IMR-90 (cell line): ENCODE results near the gene THSD7B. TPM values are rescaled to one million over a fixed set of nuclear protein-coding genes. Genes with fewer than 3 reads are reported as not detected.

ENCODE experiments used
- ATAC-seq: fragments of 200-7000 bp; cut with Tn5 transposase; 2 replicates; pipeline ENCODE4 v1.9.1; 2020; ENCODE audit warnings: low read depth, mild to moderate bottlenecking, moderate library complexity
- BruUV-seq: library from RNA; stranded (reverse); fragments of 400-500 nt; replicated peaks from 2 replicates; lab custom pipeline; 2021; lab: Mats Ljungman, UMichigan
- CTCF ChIA-PET: fragments of 300-600 bp; formaldehyde crosslinking; extraction: SDS; loops from one replicate; lab custom pipeline; 2021; ENCODE audit warnings: antibody characterized with exemption; lab: Yijun Ruan, JAX
- POLR2A ChIA-PET: fragments of 300-600 bp; sonication (Branson Sonifier 250); formaldehyde crosslinking; loops from one replicate; lab custom pipeline; 2022; ENCODE audit warnings: antibody characterized with exemption; ENCODE audit not compliant: unreplicated experiment; lab: Charles Lee
- DNase-seq: peaks from one replicate; pipeline ENCODE4 v3.0.0; 2013
- H2AFZ ChIP-seq: replicated peaks from 2 replicates; pipeline ENCODE3; 2013; ENCODE audit warnings: low read length, mild to moderate bottlenecking; ENCODE audit not compliant: poor library complexity
- H2AK5ac ChIP-seq: 2 replicates; pipeline ENCODE4 v1.6.1; 2013; ENCODE audit warnings: low read depth, low read length, inconsistent platforms
- H2AK9ac ChIP-seq: replicated peaks from 2 replicates; pipeline ENCODE3; 2013; ENCODE audit warnings: mild to moderate bottlenecking, low read depth, low read length, moderate library complexity; ENCODE audit not compliant: poor library complexity
- H2BK120ac ChIP-seq: 2 replicates; pipeline ENCODE4 v1.6.1; 2013; ENCODE audit warnings: low read depth, low read length, inconsistent platforms
- H2BK15ac ChIP-seq: 3 replicates; pipeline ENCODE4 v1.6.1; 2013; ENCODE audit warnings: low read depth, low read length, inconsistent platforms
- H2BK20ac ChIP-seq: 2 replicates; pipeline ENCODE4 v1.6.1; 2013; ENCODE audit warnings: low read depth, mild to moderate bottlenecking, inconsistent platforms, low read length, moderate library complexity
- H2BK5ac ChIP-seq: 2 replicates; pipeline ENCODE4 v1.6.1; 2013; ENCODE audit warnings: mild to moderate bottlenecking, low read depth, low read length, inconsistent platforms; ENCODE audit not compliant: poor library complexity, severe bottlenecking
- H3K14ac ChIP-seq: replicated peaks from 2 replicates; pipeline ENCODE4 v1.6.1; 2013; ENCODE audit warnings: low read depth, low read length, inconsistent platforms
- H3K18ac ChIP-seq: 2 replicates; pipeline ENCODE4 v1.6.1; 2013; ENCODE audit warnings: low read depth, low read length, control low read depth
- H3K23ac ChIP-seq: 2 replicates; pipeline ENCODE4 v1.6.1; 2013; ENCODE audit warnings: low read depth, low read length, inconsistent platforms
- H3K27ac ChIP-seq: 2 replicates; pipeline ENCODE4 v1.5.1; 2013; ENCODE audit warnings: mild to moderate bottlenecking, control low read depth, low read length; ENCODE audit not compliant: insufficient read depth
- H3K27me3 ChIP-seq: 2 replicates; pipeline ENCODE4 v1.6.1; 2013; ENCODE audit warnings: low read length; ENCODE audit not compliant: control insufficient read depth, insufficient read depth
- H3K36me3 ChIP-seq: 2 replicates; pipeline ENCODE4 v1.6.1; 2013; ENCODE audit warnings: low read length, mixed read lengths; ENCODE audit not compliant: control insufficient read depth, insufficient read depth
- H3K4ac ChIP-seq: 2 replicates; pipeline ENCODE4 v1.6.1; 2013; ENCODE audit warnings: low read depth, low read length, inconsistent platforms
- H3K4me1 ChIP-seq: 2 replicates; pipeline ENCODE4 v1.6.1; 2013; ENCODE audit warnings: low read length, mixed read lengths; ENCODE audit not compliant: control insufficient read depth, insufficient read depth
- H3K4me2 ChIP-seq: 2 replicates; pipeline ENCODE4 v1.6.1; 2013; ENCODE audit warnings: low read depth, mild to moderate bottlenecking, control low read depth, low read length, moderate library complexity
- H3K4me3 ChIP-seq: 2 replicates; pipeline ENCODE4 v1.5.1; 2013; ENCODE audit warnings: low read depth, mild to moderate bottlenecking, control low read depth, low read length, moderate library complexity; ENCODE audit not compliant: insufficient read depth
- H3K56ac ChIP-seq: 2 replicates; pipeline ENCODE4 v1.6.1; 2013; ENCODE audit warnings: low read length, inconsistent platforms; ENCODE audit not compliant: insufficient read depth; ENCODE audit errors: extremely low read depth
- H3K79me1 ChIP-seq, 2 experiments: 2 replicates each; pipeline ENCODE4 v1.6.1; 2013; ENCODE audit warnings: low read length in 2 of 2, inconsistent platforms in 1 of 2, low read depth in 1 of 2
- H3K9ac ChIP-seq: 2 replicates; pipeline ENCODE4 v1.6.1; 2013; ENCODE audit warnings: low read depth, low read length, control low read depth
- H3K9me1 ChIP-seq: 2 replicates; pipeline ENCODE4 v1.6.1; 2013; ENCODE audit warnings: low read length, inconsistent platforms; ENCODE audit not compliant: insufficient read depth
- H3K9me3 ChIP-seq: 2 replicates; pipeline ENCODE4 v1.6.1; 2013; ENCODE audit warnings: low read length; ENCODE audit not compliant: control insufficient read depth, insufficient read depth
- H4K20me1 ChIP-seq: 2 replicates; pipeline ENCODE4 v1.6.1; 2013; ENCODE audit warnings: low read length, inconsistent platforms; ENCODE audit not compliant: insufficient read depth
- H4K5ac ChIP-seq: 2 replicates; pipeline ENCODE4 v1.6.1; 2013; ENCODE audit warnings: mild to moderate bottlenecking, low read depth, low read length, control low read depth
- H4K8ac ChIP-seq, 2 experiments: 2 replicates each; pipeline ENCODE4 v1.6.1; 2013; ENCODE audit warnings: low read depth in 2 of 2, low read length in 2 of 2, control low read depth in 1 of 2, inconsistent platforms in 1 of 2
- H4K91ac ChIP-seq: 2 replicates; pipeline ENCODE4 v1.6.1; 2013; ENCODE audit warnings: low read depth, low read length, inconsistent platforms; ENCODE audit not compliant: insufficient read depth
- MAFK ChIP-seq: IDR thresholded peaks from 2 replicates; pipeline ENCODE4 v1.6.1; 2012; ENCODE audit warnings: low read depth, low read length, improper control_type of control experiment
- RCOR1 ChIP-seq: IDR thresholded peaks from 2 replicates; pipeline ENCODE4 v1.6.1; 2012; ENCODE audit warnings: mild to moderate bottlenecking, low read length, improper control_type of control experiment; ENCODE audit not compliant: insufficient replicate concordance
- SMC3 ChIP-seq: fragments of 150-350 bp; IDR thresholded peaks from 2 replicates; pipeline ENCODE4 v1.6.1; 2016; ENCODE audit warnings: low read depth, mild to moderate bottlenecking, antibody characterized with exemption, low read length, moderate library complexity
- WGBS, 2 experiments: methylation state at CpG; one replicate each; pipeline versions ENCODE4 v1.1.5 to v1.1.7; 2013; ENCODE audit warnings: missing lambda C conversion rate in 2 of 2; ENCODE audit not compliant: insufficient read length in 1 of 2; ENCODE audit errors: extremely low coverage in 2 of 2; 5-methylcytosine and 5-hydroxymethylcytosine counted together
- dilution Hi-C: fragments of 300-500 bp; cut with HindIII; formaldehyde crosslinking; loops from one replicate; pipeline ENCODE4 v1.14.3; 2018; ENCODE audit warnings: low sequenced_read_pairs; ENCODE audit not compliant: unreplicated experiment
- in situ Hi-C: fragments of 300-500 bp; cut with MboI; formaldehyde crosslinking; loops from 3 replicates; pipeline ENCODE4 v1.14.3; 2019; ENCODE audit warnings: low sequenced_read_pairs, inconsistent platforms, mixed read lengths
- intact Hi-C: fragments of 100-400 bp; cut with micrococcal nuclease; formaldehyde crosslinking; loops from 2 replicates; pipeline ENCODE4 v1.10.0; 2022
- polyA plus RNA-seq, 3 experiments: library from polyadenylated mRNA; depleted of rRNA; stranded (reverse); fragments of >200 nt; gene quantifications; 2 replicates each; pipeline ENCODE4 v1.2.3, GENCODE V29; 2012; ENCODE audit warnings: low replicate concordance in 1 of 3
- total RNA-seq: library from RNA; depleted of rRNA; stranded (reverse); fragments of >200 nt; gene quantifications from 2 replicates; pipeline ENCODE4 v1.2.3, GENCODE V29; 2012
- TF ChIP-seq, protein P1 (sequence below): fragments of 150-350 bp; IDR thresholded peaks from 2 replicates; pipeline ENCODE4 v1.6.1; 2017; ENCODE audit warnings: mild to moderate bottlenecking, antibody characterized with exemption, low read length, low read depth

THSD7B gene
- total and polyA plus RNA-seq, 2 of the 4 experiments (the other 2 are of a cell fraction) = not detected

- CTCF ChIA-PET = no interaction called here
- dilution Hi-C loops = no loop called here
- no peak overlapping the region for H2BK5ac ChIP-seq
Measured at GRCh38 chr2:137093116-137093515, 327.8 kb downstream of the THSD7B start.

More at GRCh38 chr2:137093116-137093515, 327.8 kb downstream of the THSD7B start:
- no peak overlapping the region for H3K14ac ChIP-seq
- BruUV-seq = no TSS peak
- intact Hi-C loops (no loop called here), in situ Hi-C loops (no loop called here)
- no peak overlapping the region for H3K4me3 ChIP-seq
- no peaks in the 10 kb centered on the region for H3K79me1 ChIP-seq
- TF ChIP-seq MAFK (no peak), RCOR1 (no peak), SMC3 (no peak)
- TF ChIP-seq, protein P1, sequence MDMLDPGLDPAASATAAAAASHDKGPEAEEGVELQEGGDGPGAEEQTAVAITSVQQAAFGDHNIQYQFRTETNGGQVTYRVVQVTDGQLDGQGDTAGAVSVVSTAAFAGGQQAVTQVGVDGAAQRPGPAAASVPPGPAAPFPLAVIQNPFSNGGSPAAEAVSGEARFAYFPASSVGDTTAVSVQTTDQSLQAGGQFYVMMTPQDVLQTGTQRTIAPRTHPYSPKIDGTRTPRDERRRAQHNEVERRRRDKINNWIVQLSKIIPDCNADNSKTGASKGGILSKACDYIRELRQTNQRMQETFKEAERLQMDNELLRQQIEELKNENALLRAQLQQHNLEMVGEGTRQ = no peak
- no peaks in the 10 kb centered on the region for H3K4me1 ChIP-seq
- H3K4ac ChIP-seq = no peak overlapping the region
- H3K23ac ChIP-seq = no peak overlapping the region
- H3K36me3 ChIP-seq = no peaks in the 10 kb centered on the region
- H2AK5ac ChIP-seq = no peak overlapping the region
- H4K5ac ChIP-seq = no peak overlapping the region
- H3K4me2 ChIP-seq = no peak overlapping the region
- H3K27ac ChIP-seq = no peak overlapping the region
- DNase-seq (no peak), ATAC-seq (no peak)
- H2AK9ac ChIP-seq = no peak overlapping the region
- H3K9ac ChIP-seq = no peak overlapping the region
- H4K91ac ChIP-seq = no peak overlapping the region
- POLR2A ChIA-PET = no interaction called here
- H3K56ac ChIP-seq = no peak overlapping the region
- H4K20me1 ChIP-seq = no peaks in the 10 kb centered on the region
- no peak overlapping the region for H2AFZ ChIP-seq
- no peak overlapping the region for H3K18ac ChIP-seq
- H2BK15ac ChIP-seq = no peak overlapping the region
- no peaks in the 10 kb centered on the region for H3K27me3 ChIP-seq
- H3K9me1 ChIP-seq = no peaks in the 10 kb centered on the region
- no peak overlapping the region for H2BK20ac ChIP-seq
- H4K8ac ChIP-seq = no peak overlapping the region
- peaks cover 6% of the 10 kb centered on the region for H3K9me3 ChIP-seq
- H2BK120ac ChIP-seq = no peak overlapping the region
- no CpG with 5 or more reads among the region's 4 CpGs for WGBS, 2 experiments
